ENCODE data around the gene EVA1B. TPM values are rescaled to one million over a fixed set of nuclear protein-coding genes. Genes with fewer than 3 reads are reported as not detected.

Gene EVA1B
- total RNA-seq, 1 donor from 2014 or later: 11.3 TPM

GRCh38 chr1:36297062-36297461 lies 26.4 kb downstream of the EVA1B start:
- DNase-seq (ENCODE audit: low spot score): no peak
- intact Hi-C loops (cut with DNase I): no loop called here

DNA sequence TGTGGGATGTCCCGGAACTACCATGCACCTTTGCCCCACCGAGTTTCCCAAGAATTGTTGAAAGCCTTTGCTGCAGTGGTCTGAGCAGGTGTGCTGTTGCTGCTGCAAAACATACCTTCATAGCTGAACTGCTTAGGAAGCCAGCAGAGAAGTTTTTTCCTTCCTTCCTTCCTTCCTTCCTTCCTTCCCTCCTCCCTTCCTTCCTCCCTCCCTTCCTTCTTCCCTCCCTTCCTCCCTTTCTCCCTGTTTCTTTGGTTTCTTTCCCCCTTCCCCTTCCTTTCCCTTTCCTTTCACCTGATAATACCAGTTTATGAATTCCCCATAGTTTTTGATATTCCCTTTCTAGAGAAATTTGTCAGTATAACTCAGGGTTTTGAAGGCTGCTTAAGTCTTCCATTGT lies 28.1 kb downstream of the EVA1B start:
- intact Hi-C loops (cut with DNase I): no loop called here
- no peak for DNase-seq (ENCODE audit: low spot score)

DNA sequence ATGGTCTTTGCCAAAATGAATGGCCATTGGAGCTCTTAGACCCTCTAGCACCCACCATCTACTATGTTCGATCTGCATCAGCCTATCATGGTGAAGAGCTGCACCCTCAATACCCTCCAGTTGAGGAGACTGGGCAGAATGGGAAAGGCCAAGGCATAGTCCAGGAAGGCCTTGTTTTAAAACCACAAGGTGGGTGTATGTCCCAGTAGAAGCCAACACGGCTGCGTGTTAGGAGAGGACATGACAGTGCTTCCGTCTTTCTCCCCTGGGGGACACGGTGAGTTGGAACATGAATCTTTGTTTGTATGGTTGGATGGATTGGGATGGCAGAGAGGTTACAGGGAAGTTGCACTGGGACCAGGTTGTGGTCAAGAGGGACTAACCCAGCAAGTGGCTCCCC lies 35.9 kb downstream of the EVA1B start:
- no peak for DNase-seq (ENCODE audit: low spot score)
- intact Hi-C loops (cut with DNase I): loop anchor here (5.0 kb wide), 1 partner anchor 185 kb away; no protein-coding TSS in a partner anchor

GRCh38 chr1:36286802-36287201 lies 36.6 kb downstream of the EVA1B start:
- DNase-seq (ENCODE audit: low spot score): no peak
- intact Hi-C loops (cut with DNase I): loop anchor here (5.0 kb wide), 1 partner anchor 185 kb away; no protein-coding TSS in a partner anchor

- intact Hi-C loops (cut with DNase I): loop anchor here (2.0 to 5.0 kb wide), 3 partner anchors 61 to 183 kb away; partner anchors contain the start of genes THRAP3 and TRAPPC3
- no peak for DNase-seq (ENCODE audit: low spot score)
Measured at GRCh38 chr1:36285443-36286101, 37.9 kb downstream of the EVA1B start.

DNA sequence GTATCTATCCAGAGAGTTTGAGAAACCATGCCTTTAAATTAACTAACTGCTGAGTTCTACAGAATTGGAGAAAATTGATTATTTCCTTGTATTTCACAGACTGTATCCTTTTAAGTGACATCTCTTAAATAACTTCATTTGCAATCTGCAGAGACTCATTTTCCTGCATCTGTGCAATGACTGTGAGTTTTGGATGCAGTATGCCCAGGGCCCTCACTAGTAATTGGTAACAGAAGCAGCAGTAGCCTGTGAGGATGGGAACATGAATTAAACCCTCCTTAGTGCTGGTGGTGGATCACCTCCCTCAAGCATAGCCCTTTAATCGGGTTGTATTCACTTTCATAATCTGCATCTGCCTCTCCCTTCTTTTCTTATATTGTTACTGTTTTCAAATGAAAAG lies 38.9 kb downstream of the EVA1B start:
- no peak for DNase-seq (ENCODE audit: low spot score)
- intact Hi-C loops (cut with DNase I): loop anchor here (2.0 to 5.0 kb wide), 3 partner anchors 47 to 136 kb away; partner anchors contain the start of genes THRAP3 and TRAPPC3

GRCh38 chr1:36284061-36284460 lies 39.4 kb downstream of the EVA1B start:
- intact Hi-C loops (cut with DNase I): loop anchor here (2.0 to 5.0 kb wide), 3 partner anchors 47 to 135 kb away; partner anchors contain the start of genes THRAP3 and TRAPPC3
- no peak for DNase-seq (ENCODE audit: low spot score)

DNA sequence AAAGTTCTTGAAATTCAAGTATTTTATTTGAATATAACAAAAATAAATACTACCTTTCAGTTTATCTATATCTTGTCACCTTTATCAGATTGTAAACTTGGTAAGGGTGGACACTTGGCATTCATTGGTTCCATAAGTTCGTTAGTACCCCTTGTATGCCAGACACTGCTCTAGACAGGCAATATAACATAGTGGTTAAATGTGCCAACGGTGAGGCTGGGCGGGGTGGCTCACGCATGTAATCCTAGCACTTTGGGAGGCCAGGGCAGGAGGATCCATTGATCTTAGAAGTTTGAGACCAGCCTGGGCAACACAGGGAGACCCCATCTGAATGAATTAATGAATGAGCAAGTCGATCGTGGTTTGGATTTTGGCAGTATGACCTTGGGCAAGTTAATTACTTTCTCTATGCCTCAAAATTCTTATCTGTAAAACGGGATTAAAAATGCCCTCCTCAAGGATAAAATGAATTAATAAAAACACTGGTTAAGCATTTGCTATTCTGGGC lies 43.6 kb downstream of the EVA1B start:
- intact Hi-C loops (cut with DNase I): loop anchor here (5.0 kb wide), 1 partner anchor 43 kb away; no protein-coding TSS in a partner anchor

DNA sequence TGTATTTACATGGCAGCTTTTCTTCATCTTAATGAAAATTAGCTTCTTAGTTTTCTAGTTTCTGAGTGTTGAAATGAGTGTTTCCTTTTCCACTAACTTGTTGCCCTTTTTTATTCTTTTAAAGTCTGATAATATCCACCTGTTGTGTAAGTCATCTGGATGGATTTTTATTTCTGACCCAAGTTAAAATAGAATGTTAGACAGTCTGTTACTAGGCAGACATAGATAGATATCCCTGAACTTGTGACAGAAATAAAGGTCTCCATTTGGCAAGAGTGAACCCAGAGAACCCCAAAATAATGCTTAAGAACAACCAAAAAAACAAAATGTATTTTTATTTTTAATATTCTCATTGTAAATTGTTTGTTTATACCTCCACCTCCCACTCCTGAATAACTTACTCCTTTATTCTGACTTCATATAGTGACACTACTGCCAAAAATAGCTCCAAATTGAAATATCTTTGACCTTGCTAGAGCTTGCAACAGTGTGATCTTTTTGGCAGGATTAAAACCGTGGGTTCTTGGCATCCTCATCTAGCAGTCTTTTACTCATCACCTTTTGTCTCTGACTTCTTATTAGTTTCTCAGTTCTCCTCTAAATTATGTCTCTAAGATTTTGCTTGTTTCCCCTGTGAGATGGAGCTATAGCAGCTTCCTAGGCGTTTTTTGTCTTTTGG lies 44.2 kb downstream of the EVA1B start:
- no peak for DNase-seq (ENCODE audit: low spot score)
- intact Hi-C loops (cut with DNase I): no loop called here

More for the DNA sequence above, 43.6 kb downstream of the EVA1B start:
- no peak for DNase-seq (ENCODE audit: low spot score)

DNA sequence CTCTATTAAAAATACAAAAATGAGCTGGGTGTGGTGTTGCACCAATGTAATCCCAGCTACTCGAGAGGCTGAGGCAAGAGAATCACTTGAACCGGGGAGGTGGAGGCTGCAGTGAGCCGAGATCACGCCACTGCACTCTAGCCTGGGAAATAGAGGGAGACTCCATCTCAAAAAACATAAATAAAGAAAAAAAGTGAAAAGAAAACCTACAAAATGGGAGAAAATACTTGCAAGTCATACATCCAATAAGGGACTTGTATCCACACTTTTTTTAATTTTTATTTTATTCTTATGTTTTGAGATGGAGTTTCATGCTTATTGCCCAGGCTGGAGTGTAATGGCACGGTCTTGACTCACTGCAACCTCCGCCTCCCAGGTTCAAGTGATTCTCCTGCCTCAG lies 46.8 kb downstream of the EVA1B start:
- no peak for DNase-seq (ENCODE audit: low spot score)
- intact Hi-C loops (cut with DNase I): no loop called here

- DNase-seq (ENCODE audit: low spot score): no peak
- intact Hi-C loops (cut with DNase I): no loop called here
Measured at GRCh38 chr1:36274201-36274600, 49.2 kb downstream of the EVA1B start.

GRCh38 chr1:36273024-36273423 lies 50.4 kb downstream of the EVA1B start:
- DNase-seq (ENCODE audit: low spot score): no peak
- intact Hi-C loops (cut with DNase I): no loop called here

Other genes starting within 250 kb of the EVA1B start
- not detected for gene TEKT2, start 239.6 kb downstream of the EVA1B start, total RNA-seq
- 17.6 TPM for gene ADPRS, start 234.8 kb downstream of the EVA1B start, total RNA-seq
- 1.7 TPM for gene COL8A2, start 198.4 kb downstream of the EVA1B start, total RNA-seq
- gene TRAPPC3, start 174.2 kb downstream of the EVA1B start, total RNA-seq: 47.9 TPM
- gene MAP7D1, start 167.5 kb downstream of the EVA1B start, total RNA-seq: 262 TPM
- gene THRAP3, start 99.2 kb downstream of the EVA1B start, total RNA-seq: 86.5 TPM
- 3.3 TPM for gene SH3D21, start 17.3 kb downstream of the EVA1B start, total RNA-seq
- 75.5 TPM for gene STK40, start 62.3 kb upstream of the EVA1B start, total RNA-seq
- gene LSM10, start 74.3 kb upstream of the EVA1B start, total RNA-seq: 52.7 TPM
- 3.4 TPM for gene OSCP1, start 126.8 kb upstream of the EVA1B start, total RNA-seq
- gene MRPS15, start 140.7 kb upstream of the EVA1B start, total RNA-seq: 71.7 TPM
- gene CSF3R, start 159.3 kb upstream of the EVA1B start, total RNA-seq: 11.8 TPM